ENCODE measurements around the gene CAP2.
"Not testable (repeated sequence)": the region's sequence is repeated elsewhere in the genome, so short reads cannot be mapped to it uniquely, and the experiment has no call there.

Gene CAP2

DNA sequence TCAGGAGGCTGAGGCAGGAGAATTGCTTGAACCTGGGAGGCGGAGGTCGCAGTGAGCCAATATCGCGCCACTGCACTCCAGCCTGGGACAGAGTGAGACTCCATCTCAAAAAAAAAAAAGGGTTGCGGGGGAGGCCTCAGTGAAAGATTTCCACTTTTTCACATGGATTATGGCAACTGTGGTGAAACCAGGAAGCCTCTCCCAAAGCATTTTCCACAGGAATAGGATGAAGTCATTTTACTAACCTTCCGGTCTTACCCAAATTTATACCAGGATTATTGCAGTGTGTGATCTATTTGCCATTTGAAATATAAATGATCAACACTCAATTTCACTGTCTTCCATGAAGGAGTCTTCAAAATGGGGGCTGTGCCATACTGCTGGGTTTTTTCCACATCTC, 113.1 kb downstream of the CAP2 start:
- DNase-seq = no peak

DNA sequence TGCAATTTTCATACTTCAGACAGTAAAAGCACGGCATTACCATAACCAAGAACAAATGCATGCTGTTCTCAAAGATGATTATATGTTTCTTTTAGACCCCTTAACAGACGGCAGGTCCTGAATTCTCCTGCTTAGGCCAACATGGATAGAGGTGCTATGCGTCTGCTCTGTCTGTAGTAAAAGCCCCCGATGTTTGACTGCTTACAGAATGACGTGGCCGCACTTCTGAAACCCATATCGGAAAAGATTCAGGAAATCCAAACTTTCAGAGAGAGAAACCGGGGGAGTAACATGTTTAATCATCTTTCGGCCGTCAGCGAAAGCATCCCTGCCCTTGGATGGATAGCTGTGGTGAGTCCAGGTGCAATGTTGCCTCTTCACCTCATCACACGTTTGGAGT, 113.6 kb downstream of the CAP2 start:
- DNase-seq = no peak

DNA sequence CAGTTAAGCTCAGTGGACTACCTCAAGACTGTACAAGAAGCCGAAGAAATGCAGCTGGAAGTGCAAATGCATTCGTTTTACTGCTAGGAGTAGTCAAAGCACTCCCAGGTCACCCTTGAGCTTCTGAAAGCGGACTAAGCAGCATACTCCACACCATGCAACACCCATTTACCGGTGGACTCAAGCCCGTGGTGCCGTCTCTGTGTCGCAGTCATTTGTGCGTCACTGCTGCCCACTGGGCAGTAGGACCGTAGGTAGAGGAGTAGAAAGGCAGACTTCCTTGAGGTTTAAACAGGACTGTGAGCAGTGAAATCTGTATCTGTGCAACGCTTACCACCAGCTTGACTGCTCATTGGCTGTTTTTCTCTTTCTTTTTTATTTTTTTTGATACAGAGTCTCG, 117.7 kb downstream of the CAP2 start:
- DNase-seq = no peak

DNA sequence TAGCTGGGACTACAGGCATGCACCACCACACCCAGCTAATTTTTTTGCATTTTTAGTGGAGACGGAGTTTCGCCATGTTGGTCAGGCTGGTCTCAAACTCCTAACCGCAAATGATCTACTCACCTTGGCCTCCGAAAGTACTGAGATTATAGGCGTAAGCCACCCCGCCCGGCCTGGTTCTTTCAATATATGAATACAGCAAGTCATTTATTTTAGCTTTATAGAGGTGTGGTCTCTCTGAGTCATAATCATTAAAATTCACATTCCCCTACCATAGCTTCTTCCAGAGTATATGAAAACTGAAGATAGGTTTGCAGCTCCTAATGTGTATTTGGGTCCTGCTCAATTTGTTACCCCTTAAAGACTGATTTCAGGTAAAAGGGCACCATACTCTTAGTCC, 118.2 kb downstream of the CAP2 start:
- no peak for DNase-seq

DNA sequence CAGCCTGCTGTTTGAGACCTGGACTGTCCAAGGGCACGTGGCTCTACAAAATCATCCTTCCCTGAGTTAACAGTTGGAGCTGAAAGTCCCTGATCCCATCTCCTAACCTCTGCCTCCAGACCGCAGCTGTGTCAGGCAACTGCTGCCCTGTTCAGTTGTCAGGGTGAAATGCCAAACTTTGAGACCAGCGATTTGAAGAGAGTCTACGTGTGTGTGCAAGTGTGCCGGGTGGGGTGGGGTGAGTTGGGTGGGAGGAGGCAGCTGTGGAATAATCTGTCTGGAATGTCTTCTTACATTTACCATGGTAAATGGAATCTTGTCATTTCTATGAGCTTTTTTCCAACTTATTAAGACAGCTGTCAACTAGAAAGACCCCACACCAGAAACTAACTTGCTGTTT, 125.7 kb downstream of the CAP2 start:
- DNase-seq = peak; percentile 17

- DNase-seq = no peak
Measured at GRCh38 chr6:17525637-17526036, 132.2 kb downstream of the CAP2 start.

DNA sequence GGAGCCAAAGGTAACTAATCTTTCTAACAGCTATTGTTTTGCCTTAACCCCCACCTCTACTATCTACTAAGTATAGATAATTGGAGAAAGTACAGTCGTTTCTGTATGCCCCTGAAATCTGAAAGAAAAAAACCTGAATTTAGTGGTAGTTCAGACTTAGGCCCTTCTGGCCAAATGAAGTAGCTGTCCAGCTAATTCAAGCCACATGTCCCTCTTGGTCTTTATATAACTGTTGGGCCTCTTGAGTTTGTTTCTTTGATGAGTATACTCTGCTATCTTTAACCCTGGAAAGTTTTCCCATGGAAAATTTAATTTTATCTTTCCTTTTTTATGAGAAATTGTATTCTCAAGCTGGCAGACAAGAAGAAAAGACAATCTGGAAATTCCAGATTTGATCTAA, 133.7 kb downstream of the CAP2 start:
- no peak for DNase-seq

- no peak for DNase-seq
Measured at GRCh38 chr6:17530321-17530835, 137.0 kb downstream of the CAP2 start.

- no peak for DNase-seq
Measured at GRCh38 chr6:17536586-17536985, 143.2 kb downstream of the CAP2 start.

- no peak for DNase-seq
Measured at GRCh38 chr6:17542243-17542642, 148.8 kb downstream of the CAP2 start.

DNA sequence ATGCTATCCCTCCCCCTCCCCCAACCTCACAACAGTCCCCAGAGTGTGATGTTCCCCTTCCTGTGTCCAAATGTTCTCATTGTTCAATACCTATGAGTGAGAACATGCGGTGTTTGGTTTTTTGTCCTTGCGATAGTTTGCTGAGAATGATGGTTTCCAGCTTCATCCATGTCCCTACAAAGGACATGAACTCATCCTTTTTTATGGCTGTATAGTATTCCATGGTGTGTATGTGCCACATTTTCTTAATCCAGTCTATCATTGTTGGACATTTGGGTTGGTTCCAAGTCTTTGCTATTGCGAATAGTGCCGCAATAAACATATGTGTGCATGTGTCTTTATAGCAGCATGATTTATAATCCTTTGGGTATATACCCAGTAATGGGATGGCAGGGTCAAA, 152.3 kb downstream of the CAP2 start:
- DNase-seq = not testable (repeated sequence)

GRCh38 chr6:17551383-17551958, 158.1 kb downstream of the CAP2 start:
- DNase-seq = no peak

DNA sequence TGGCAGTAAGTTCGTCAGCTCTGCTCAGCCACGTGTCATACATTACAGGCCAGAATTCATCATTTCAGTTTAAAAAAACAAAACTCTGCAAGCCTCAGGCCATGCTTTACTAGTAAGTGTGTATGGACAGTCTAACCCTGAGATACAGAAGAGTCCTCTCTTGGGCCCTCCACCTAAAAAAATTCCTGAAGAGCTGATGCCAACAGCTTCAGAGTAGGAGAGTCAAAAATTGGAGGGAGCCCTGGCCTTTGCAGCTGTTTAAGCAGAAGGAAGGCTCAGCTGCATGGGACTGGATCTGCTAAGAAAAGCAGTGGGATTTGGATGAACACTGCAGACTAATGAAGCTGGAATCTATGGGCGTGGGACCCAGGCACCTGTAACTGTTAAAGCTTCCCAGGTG, 159.5 kb downstream of the CAP2 start:
- no peak for DNase-seq

DNA sequence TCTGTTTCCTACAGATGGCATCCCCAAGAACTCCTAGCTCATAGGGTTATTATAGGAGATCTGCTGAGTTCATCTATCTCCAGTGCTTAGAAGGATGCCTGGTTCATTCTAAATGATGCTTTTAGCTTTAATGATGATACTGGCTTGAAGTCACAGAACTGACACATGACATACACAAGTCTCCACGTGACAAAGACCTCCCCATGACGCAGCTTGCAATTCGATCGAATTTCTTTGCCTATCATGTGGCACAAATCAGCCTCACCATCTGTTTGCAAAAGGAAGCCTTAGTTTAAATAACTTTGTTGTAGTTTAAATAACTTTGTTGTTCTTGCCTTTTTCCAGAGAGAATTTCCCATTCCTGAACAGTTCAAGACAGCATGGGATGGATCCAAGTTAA, 162.6 kb downstream of the CAP2 start:
- DNase-seq = no peak

DNA sequence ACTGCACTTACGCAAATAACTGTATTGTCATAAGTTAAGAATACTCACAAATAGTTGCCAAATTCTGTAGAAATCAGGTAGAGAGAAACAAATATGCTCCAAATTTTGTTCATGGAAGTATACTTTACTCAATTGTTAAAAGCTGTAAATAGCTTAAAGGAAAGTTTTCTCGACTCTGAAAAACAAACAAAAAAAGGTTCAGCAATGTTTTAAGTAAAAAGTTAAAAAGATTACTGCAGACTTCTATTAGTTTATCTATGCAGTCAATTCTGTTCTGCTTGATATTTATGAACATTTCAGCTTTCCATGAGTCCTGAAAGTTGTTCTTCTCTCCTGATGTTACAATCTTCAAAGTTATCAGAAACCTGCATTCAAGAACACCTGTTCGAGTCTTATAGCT, 169.2 kb downstream of the CAP2 start:
- no peak for DNase-seq

- DNase-seq = no peak
Measured at GRCh38 chr6:17565399-17565798, 172.0 kb downstream of the CAP2 start.

DNA sequence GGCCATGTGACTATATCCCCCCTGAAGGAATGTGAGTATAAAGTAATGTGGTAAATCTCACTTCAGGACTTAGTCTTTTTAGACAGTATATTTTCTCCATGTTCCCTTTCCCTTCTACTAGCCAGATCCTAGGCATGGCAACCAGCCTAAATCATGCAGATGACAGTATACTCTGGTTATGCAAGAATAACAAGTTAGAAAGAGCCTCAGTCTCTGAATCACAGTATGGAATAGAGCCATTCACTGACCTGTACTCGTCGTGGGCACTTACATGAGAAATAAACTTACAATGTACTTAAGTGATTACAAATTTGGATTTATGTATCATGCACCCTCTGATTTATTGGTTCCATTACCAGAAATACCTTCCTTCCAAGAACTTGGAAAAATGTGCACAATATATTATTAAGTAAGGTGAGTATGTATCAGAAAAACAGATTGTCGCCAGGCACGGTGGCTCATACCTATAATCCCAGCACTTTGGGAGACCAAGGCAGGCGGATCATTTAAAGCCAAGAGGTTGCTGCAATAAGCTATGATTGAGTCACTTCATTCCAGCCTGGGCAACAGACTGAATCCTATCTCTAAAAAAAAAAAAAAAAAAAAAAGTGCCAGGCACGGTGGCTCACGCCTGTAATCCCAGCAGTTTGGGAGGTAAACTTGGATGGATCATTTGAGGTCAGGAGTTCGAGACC, 181.6 kb downstream of the CAP2 start:
- DNase-seq = peak; percentile 83

DNA sequence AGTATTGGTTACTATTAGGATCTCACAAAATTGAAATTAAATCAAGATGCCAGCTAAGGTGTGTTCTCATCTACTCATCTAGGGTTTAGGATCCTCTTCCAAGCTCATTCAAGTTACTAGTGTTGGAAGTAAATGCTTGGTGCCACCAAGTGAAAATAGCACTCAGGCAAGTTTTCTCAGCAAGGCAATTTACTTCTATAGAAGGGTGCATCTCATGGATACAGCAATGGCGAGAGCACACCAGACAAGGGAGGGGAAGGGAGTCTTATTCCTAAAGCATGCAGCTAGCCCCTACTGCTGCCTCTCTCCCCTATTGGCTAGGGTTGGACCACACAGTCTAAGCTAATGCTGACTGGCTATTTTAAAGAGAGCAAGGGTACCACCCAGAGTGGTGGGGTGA, 183.7 kb downstream of the CAP2 start:
- DNase-seq = no peak

GRCh38 chr6:17580518-17581048, 187.2 kb downstream of the CAP2 start:
- DNase-seq = no peak

DNA sequence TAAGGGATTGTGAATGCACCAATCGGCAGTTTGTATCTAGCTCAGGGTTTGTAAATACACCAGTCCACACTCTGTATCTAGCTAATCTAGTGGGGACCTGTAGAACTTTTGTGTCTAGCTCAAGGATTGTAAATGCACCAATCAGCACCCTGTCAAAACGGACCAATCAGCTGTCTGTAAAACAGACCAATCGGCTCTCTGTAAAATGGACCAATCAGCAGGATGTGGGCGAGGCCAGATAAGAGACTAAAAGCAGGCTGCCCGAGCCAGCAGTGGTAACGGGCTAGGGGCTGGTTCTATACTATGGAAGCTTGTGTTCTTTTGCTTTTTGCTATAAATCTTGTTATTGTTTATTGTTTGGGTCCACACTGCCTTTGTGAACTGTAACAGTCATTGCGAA, 187.9 kb downstream of the CAP2 start:
- DNase-seq = not testable (repeated sequence)

DNA sequence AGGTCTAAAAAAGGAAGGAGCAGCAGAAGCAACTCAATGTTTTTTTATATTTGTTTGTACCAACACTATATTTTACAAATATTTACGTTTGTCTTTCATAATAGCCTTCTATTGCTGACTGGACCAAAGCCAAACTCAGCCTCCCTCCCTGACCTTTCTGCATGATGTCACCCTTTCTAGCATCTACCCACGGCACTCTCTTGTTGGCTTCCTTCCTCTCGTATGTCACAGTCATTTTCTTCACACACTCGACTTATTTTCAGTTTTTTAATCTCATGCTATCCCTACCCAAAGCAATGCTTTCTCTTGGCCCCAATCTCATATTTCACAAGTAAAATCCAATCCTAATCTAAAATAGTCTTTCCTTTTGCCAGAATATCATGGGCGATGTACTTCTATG, 190.4 kb downstream of the CAP2 start:
- no peak for DNase-seq

- peak; percentile 48 for DNase-seq
Measured at GRCh38 chr6:17584241-17584803, 190.9 kb downstream of the CAP2 start.

GRCh38 chr6:17585766-17586490, 192.5 kb downstream of the CAP2 start:
- peak; percentile 7 for DNase-seq

DNA sequence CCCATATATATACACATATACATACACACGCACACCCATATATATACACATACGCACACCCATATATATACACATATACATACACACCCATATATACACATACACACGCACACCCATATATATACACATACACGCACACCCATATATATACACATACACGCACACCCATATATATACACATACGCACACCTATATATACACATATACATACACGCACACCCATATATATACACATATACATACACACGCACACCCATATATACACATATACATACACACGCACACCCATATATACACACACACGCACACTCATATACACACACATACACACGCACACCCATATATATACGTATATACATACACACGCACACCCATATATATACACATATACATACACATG, 193.2 kb downstream of the CAP2 start:
- not testable (repeated sequence) for DNase-seq

Measured in NCI-H226 (cell line).